UCSD-AML1 (cell line): ENCODE results near the gene VPS45.

Experiments used
- DNase-seq: peaks from one replicate; lab custom pipeline; 2025; ENCODE audit not compliant: unreplicated experiment; lab: John Stamatoyannopoulos, UW

VPS45 gene

DNA sequence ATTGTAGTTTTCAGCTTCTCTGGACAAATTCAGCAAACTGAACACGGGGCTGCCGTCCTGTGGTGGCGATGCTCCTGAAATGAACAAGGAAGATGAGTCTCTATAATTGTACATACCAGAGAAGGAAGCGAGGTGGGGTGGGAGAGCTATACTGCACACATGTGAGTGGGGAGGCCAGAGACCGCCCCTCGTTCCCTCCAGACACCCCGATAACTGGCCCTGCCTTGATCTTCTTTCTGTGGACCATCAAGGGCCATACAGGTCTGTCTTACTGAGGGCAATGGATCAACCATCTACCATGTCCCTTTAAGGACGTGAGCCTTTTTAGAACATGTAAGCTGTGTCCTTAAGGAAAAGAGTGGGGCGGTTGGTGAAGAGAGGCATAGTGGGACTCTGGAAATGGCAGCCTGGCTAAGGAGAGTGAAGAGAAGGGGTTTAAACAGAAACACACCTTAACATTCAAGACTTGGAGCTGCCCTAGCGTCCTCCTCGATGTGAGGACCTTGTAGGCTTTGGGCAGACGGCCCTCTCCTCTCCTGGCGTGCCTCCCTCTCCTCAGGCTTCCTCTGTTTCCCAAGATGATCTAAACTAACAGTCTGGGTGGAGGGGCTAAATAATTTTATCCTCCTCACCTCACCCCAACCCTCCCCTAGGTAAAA is 88.0 kb downstream of the VPS45 start:
- no peak for DNase-seq

DNA sequence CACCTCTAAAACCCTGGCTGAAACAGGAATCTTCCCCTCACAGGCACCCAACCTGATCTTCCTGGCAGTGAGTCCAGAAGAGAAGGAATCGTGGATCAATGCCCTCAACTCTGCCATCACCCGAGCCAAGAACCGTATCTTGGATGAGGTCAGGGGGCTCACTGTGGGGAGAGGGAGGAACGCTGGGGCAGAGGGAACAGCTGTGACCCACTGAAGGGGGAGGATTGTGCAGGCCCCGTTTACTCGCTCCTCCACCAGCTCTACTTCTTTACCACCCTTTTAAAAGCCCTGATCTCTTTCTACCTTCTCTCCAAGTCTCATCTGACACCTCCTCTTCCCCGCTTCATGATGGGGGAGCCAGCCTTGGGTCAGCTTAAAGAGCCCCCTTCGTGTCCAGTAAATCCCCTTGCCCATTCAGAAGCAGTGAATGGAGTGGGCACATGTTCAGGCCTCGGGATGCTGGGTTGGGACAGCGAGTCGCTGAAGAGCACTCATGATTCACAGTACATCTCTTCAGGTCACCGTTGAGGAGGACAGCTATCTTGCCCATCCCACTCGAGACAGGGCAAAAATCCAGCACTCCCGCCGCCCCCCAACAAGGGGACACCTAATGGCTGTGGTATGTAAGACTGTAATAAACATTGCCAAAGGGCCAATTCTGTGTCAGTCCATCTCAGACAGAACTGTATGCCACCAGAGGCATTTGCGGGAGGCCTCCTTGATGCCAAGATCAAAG is 89.5 kb downstream of the VPS45 start:
- no peak for DNase-seq

DNA sequence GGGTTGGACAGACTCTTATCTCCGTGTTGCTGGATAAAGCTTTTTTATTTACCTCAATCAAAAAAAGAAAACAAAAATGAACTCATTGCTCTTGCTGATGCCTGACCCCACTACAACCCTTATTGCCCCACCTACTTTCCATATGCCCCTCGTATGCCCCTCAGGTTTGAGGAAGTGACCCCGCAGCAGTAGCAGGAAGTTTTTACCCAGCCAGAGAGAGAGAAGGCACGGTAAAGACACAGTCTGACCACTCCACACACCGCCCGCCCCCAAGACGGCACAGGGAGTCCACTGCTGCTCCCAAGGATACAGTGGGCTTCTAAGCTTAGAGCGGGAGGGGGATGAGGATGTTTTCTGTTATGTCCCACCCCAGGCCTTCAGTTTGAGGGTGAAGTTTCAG is 92.0 kb downstream of the VPS45 start:
- DNase-seq = peak; percentile 37

DNA sequence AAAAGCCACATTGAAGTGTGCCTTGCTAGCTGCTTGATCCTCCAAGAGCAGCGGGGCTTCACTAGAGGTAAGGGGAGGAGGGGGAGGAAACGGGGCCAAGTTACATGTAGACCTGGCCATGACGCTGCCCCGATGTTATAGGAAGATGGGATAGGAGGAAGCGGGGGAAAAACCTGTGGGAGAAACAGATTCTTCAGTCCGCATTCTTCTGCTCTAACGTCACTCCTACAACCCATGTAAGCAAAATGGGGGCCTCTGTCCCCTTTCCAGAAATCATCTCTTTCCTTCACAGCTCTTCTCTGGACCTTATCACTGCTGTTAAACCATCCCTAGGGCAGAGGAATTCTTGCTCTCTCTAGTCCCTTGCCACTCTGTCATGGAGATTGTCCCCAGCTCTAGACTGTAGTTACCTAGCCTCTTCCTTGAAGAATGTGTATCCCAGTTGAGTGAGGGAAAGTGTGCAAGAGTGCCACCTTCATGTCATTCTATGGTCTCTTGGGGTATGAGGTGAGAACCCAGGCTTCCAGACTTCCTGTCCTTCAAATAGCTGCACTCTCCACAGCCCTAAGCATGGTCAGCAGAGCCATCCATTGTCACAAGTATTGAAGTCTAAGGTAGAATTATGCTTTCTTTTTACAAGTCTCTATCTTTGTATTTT is 93.5 kb downstream of the VPS45 start:
- peak; percentile 64 for DNase-seq

DNA sequence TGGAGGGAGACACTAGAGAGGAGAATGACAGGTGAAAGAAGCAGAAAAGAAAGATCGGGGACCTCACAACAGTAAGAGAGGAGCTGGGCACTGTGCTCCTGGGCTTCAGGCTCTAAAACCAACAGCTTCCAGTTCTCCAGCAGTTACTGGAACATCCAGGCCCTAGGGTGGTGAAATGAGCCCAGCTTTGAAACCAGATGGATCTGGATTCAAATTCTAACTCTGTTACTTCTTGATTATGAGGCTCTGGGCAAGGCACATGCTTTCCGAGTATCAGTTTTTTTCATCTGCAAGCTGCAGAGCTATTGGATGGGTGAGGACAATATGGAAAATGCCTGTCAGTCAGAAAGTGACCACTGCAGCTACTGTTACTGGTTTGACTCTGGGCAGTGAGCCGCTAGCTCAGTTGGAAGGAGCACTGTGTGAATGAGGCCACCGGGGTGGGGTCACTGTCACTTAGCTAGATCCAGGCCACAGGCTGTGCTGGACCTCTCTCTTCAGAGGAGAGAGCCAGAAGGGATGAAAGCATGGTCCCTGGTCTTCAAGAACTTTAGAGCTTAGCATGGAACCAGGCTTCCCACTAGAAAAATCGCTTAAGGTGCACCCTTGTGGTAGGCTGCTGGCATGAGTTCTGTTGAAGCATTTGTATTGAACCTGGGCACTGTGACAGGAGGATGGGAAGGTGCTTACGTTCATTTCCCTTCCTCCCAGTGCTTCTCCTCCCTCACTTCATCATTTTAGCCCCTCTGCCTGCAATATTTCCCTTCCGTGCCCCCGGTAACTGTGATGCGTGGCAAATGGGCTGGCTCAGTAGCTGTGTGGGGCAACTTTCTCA is 94.4 kb downstream of the VPS45 start:
- peak; percentile 56 for DNase-seq

DNA sequence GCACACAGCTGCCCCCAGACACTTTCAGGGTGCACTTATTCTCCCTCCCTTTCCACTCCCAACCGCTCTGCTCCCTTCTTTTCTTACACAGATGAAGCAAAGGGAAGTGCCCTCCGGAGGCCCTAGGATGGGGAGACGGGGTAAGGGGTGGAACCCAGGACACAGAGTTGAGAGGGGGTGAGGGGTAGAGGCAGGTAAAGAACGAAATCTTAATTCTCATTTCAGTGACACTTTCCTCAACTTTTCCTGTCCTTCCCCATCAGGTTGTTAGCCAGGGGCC is 94.9 kb downstream of the VPS45 start:
- no peak for DNase-seq

DNA sequence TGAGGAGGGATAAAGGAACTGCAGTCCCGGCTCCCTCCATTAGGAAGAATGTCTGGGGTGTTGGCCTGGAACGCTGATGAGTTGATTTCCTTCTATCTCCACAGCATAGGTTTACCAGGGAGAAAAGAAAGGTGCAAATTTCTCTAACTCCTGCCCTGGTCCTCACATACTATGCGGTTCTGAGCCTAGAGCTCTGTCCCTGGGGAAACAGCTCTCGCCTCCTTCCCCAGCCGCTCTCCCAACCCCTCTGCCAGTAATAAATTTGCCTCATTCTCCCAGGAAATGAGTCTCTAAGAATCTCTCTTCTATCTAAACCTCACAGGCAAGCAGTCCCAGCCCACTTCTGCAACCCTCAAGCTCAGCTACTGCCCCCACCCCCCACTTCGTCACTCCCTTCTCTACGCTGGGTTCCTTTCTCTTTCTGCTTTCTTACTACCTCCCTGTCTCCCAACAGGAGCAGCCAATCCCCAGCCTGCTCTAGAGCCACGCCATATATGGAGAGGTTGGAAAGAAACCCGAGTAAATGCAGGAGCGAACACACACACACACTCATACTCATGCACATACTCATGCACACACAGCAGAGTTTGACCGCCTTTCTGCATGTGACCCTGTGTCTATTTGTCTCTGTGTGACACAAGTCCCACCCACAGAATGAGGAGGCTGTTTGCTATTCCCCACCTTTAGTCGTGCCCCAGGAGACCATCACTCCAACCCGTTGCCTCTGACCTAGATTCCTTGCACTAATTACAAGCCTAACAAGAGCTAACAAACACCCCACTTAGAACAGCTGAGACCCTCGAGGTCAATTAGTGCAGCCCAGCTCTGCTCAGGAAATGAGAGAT is 95.5 kb downstream of the VPS45 start:
- DNase-seq = peak; percentile 89

DNA sequence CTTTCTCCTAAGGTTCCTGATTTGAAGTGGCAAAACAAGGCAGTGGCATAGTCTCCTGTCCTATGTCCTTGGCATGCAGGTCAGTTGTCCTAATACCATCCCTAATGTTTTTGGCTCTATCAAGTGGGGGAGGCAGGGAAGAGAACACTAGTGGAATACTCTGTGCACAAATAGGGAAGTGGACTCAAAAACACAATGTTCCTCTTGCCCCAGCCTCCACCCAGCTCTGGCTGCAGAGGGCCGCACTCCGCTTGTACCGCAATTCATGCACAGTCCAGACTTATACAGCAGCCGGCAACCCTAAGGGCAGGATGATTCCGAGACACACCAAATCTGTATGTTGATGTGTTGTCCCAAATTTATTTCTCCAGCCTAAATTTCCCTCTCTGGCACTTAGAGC is 96.6 kb downstream of the VPS45 start:
- DNase-seq = peak; percentile 18

DNA sequence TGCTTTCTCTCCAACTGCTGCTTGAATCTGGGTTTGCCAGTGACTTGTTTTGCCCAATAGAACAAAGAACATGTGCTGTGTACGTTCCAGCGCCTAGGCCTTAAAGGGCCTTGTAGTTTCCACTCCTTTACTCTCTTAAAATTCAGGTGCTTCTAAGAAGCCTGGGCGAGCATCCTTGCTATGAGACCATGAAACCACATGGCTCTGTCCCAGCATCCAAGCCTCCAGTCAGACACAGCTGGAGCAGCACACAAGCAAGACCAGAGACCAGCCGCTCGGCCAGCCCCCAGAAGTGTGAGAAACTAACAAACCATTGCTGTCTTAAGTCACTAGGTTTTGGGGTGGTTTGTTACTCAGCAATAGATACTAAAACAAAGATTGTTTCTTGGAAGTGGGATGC is 97.2 kb downstream of the VPS45 start:
- DNase-seq = no peak

DNA sequence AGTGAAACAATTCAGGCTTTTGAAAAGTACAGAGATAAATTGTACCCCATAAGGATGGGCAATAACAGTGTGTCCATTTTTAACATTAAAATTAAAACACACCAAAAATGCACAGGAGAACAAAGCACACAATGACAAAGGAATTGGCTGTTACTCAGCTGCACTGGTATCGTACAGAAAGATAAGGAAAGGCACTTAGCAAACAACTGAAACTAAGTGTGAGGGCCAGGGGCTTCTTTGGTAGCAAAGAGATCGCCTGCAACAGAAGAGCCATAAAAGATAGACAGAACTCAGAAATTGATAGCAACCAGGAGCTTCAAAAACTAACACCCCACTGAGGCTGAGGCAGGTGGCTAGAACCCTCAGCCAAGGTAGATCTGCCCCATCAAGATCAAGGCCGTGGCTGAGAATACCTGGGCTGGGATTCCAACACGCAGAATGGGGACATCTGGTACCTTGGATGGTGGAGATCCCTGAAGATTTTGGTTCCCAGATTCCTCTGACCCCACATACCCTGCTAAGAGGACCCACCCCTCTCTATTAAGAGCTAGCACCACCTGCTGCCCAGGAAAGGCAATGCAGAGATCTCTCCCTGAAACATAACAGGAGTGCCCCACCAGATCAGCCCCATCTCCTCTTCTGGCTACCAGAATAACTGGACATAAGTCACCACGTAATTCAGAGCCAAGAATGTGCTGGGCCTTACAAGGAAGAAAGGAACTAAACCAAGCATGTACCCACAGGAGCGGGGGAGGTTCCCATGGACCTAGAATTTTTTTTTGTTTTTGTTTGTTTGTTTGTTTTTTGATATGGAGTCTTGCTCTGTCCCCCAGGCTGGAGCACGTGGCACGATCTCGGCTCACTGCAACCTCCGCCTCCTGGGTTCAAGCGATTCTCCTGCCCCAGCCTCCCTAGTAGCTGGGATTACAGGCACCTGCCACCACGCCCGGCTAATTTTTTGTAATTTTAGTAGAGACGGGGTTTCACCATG is 98.3 kb downstream of the VPS45 start:
- DNase-seq = peak; percentile 60

DNA sequence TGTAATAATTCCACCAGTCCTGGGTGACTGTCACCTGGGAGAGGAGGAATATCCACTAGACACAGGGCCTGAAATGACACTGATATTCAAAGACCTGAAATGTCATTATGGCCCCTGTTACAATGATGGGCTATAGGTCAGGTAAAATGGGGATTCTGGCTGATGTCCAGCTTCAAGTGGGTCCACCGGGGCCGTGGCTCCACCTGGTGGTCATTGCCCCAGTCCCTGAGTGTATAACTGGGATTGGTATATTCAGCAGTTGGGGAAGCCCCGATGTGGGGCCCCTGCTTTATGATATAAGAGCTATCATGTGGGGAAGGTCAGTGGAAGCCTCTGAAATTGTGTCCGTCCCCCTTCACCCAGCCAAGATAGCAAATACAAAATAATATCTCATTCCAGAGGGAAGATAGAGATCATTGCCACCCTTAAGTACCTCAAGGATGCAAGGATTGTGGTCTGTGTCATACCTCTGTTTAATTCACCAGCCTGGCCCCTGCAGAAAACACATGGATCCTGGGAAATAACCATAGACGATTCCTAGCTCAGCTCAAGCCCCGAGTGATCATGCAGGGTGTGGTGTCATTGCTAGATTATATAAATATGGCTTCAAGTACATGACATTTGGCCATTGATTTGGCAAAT is 101.5 kb downstream of the VPS45 start:
- DNase-seq = peak; percentile 63

DNA sequence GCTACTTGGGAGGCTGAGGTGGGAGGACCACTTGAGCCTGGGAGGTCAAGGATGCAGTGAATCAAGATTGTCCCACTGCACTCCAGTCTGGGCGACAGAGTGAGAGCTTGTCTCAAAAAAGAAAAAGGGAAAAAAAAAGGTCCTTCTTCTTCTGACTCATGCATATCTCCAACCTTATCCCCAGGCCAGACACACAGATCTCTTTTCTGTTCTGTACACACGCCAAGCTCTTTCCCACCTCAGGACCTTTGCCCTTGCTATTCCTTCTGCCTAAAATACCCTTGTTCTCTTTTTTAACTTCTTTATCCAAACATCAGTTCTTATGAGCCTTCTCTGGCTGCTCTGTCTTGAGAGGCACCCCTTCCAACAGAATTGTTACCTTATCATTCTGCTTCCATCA is 104.2 kb downstream of the VPS45 start:
- no peak for DNase-seq

DNA sequence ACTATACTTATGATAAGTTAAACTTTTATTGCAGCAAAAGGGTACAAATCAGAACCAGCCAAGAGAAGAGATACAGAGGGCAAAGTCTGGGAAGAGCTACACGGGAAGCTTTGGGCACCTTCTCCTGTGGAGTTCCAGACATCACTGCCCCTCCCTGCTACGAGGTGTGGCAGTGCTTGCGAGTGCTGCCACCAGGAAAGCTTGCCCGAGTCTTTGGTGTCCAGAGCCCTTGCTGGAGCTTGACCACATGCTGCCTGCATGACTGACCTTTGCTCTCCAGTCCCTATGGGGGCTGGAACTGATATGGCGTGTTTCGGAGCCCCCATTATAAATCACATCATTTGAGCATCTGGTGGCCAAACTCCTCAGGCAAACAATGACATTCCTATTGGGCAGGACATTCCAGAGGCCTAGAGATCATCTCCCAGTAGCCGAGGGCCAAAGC is 105.6 kb downstream of the VPS45 start:
- DNase-seq = no peak

DNA sequence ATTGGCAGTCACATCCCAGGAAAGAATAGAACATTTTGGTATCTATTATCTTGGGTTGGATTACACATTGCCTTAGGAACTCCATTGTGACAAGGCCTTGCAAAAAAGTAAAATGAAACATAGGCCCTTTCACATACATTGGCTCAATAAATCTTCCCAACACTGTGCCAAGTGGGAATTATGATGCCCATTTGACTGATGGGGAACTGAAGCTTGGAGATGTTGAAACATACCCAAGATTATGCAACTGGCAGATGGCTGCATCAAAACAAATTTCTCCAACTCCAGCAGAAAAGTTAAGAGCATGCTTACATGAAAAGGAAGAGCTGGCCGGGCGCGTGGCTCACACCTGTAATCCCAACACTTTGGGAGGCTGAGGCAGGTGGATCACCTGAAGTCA is 109.0 kb downstream of the VPS45 start:
- DNase-seq = no peak

DNA sequence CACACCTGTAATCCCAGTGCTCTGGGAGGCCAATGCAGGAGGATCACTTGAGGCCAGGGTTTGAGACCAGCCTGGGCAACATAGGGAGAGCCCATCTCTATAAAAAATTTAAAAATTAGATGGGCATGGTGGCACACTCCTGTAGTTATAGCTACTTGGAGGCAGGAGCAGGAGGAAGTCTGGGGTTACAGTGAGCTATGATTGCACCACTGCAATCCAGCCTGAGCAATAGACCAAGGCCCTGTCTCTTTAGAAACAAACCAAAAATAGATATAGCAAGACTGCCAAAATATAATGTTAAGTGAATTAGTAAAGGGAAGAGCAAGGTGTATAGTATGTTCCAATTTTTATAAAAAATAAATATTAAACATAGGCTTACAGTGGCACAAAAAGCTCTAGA is 111.0 kb downstream of the VPS45 start:
- DNase-seq = no peak

DNA sequence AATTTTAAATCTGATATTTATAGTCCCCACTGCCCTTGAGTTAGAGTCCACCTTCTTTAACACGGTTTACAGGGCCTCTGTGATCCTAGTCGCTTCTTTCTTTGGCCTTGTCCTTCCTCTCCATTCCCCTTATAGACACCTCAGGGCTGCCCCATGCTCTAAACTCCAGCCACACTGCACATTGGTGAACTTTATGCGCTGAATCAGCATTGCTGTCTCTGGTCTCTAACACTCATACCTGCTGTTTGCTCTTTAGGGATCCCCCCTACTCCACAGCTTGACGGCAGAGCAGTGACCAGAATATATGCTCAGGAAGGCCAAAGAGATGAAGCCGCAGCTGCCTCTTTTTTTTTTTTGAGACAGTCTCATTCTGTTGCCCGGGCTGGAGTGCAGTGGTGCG is 112.3 kb downstream of the VPS45 start:
- no peak for DNase-seq

DNA sequence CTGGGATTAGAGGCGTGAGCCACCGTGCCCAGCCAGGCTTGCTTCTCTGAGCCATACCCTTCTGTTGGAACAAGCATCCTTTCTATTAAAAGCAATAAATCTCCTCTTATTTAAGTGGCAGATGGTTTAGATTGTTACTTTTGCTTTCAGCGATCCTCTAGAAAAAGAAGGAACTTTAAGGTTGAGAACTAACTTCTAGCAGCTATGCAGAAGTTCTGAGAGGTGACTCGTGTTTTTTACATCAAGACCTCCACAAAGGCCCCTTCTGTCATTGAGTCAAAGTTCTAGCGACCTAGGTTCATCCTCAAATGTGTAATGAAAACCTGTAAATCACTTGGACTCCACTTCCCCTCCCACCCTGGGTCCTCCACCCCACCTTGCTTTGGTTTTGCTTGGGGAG is 112.9 kb downstream of the VPS45 start:
- no peak for DNase-seq

DNA sequence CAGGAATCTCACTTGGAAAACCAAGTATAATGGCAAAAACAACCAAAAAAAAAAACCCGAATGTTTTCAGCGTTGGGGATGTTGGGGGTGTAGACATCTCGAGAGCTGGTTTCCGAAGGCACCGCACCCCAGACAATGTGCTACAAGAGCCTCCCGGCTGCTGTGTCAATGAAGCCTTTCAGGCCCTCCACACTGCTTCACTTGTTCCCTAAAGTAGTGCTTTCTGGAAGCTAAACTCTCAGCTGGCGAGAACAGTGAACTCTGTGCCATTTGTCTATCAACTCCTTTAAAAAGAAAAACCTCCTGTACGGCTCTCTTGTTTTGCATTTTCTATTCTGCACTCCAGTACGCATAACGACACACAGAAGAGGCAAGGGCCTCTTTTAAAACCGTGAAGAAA is 114.7 kb downstream of the VPS45 start:
- DNase-seq = no peak

DNA sequence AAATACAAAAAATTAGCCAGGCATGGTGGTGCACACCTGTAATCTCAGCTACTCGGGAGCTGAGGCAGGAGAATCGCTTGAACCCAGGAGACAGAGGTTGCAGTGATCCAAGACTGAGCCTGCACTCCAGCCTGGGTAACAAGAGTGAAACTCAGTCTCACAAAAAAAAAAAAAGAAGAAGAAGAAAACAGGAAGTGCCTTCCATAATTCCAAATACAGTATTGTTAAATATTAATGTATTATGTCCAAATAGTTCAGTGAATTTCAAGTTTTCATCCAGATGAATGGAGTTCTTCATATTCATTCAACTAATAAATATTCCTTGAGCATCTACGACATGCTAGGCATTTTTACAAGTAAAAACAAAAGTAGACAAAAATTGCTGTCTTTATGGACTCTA is 115.5 kb downstream of the VPS45 start:
- no peak for DNase-seq
